ENCODE results near the gene SLC37A3.

SLC37A3 gene

GRCh38 chr7:140402178-140402835 is 4.0 kb upstream of the SLC37A3 start:
- DNase-seq (ENCODE audit: low spot score): peak; percentile 15

GRCh38 chr7:140400381-140400780 is 2.1 kb upstream of the SLC37A3 start:
- no peak for DNase-seq (ENCODE audit: low spot score)

- DNase-seq (ENCODE audit: low spot score): no peak
Observed at GRCh38 chr7:140398821-140399220, 491 bp upstream of the SLC37A3 start.

- no peak for DNase-seq (ENCODE audit: low spot score)
Observed at GRCh38 chr7:140393756-140394306, 4.5 kb downstream of the SLC37A3 start.

GRCh38 chr7:140391634-140392033 is 6.7 kb downstream of the SLC37A3 start:
- DNase-seq (ENCODE audit: low spot score): no peak

GRCh38 chr7:140390466-140391190 is 7.7 kb downstream of the SLC37A3 start:
- no peak for DNase-seq (ENCODE audit: low spot score)

- no peak for DNase-seq (ENCODE audit: low spot score)
Observed at GRCh38 chr7:140390034-140390433, 8.3 kb downstream of the SLC37A3 start.

GRCh38 chr7:140389445-140389844 is 8.9 kb downstream of the SLC37A3 start:
- no peak for DNase-seq (ENCODE audit: low spot score)

GRCh38 chr7:140384894-140385545 is 13.3 kb downstream of the SLC37A3 start:
- no peak for DNase-seq (ENCODE audit: low spot score)

GRCh38 chr7:140383954-140384713 is 14.2 kb downstream of the SLC37A3 start:
- DNase-seq (ENCODE audit: low spot score): no peak

GRCh38 chr7:140375892-140376730 is 22.2 kb downstream of the SLC37A3 start:
- DNase-seq (ENCODE audit: low spot score): no peak

GRCh38 chr7:140375323-140375722 is 23.0 kb downstream of the SLC37A3 start:
- DNase-seq (ENCODE audit: low spot score): no peak

- DNase-seq (ENCODE audit: low spot score): no peak
Observed at GRCh38 chr7:140369294-140369693, 29.0 kb downstream of the SLC37A3 start.

GRCh38 chr7:140367528-140367927 is 30.8 kb downstream of the SLC37A3 start:
- DNase-seq (ENCODE audit: low spot score): no peak

GRCh38 chr7:140364819-140365218 is 33.5 kb downstream of the SLC37A3 start:
- no peak for DNase-seq (ENCODE audit: low spot score)

- no peak for DNase-seq (ENCODE audit: low spot score)
Observed at GRCh38 chr7:140360697-140361229, 37.6 kb downstream of the SLC37A3 start.

- DNase-seq (ENCODE audit: low spot score): no peak
Observed at GRCh38 chr7:140358412-140359051, 39.8 kb downstream of the SLC37A3 start.

- DNase-seq (ENCODE audit: low spot score): no peak
Observed at GRCh38 chr7:140358024-140358411, 40.3 kb downstream of the SLC37A3 start.

GRCh38 chr7:140350056-140350455 is 48.3 kb downstream of the SLC37A3 start:
- no peak for DNase-seq (ENCODE audit: low spot score)

- DNase-seq (ENCODE audit: low spot score): no peak
Observed at GRCh38 chr7:140349144-140349771, 49.1 kb downstream of the SLC37A3 start.

Measured in LoVo (cell line).